ENCODE measurements around the gene PSMD12.
"Not testable (repeated sequence)": the region's sequence is repeated elsewhere in the genome, so short reads cannot be mapped to it uniquely, and the experiment has no call there.

The PSMD12 gene

DNA sequence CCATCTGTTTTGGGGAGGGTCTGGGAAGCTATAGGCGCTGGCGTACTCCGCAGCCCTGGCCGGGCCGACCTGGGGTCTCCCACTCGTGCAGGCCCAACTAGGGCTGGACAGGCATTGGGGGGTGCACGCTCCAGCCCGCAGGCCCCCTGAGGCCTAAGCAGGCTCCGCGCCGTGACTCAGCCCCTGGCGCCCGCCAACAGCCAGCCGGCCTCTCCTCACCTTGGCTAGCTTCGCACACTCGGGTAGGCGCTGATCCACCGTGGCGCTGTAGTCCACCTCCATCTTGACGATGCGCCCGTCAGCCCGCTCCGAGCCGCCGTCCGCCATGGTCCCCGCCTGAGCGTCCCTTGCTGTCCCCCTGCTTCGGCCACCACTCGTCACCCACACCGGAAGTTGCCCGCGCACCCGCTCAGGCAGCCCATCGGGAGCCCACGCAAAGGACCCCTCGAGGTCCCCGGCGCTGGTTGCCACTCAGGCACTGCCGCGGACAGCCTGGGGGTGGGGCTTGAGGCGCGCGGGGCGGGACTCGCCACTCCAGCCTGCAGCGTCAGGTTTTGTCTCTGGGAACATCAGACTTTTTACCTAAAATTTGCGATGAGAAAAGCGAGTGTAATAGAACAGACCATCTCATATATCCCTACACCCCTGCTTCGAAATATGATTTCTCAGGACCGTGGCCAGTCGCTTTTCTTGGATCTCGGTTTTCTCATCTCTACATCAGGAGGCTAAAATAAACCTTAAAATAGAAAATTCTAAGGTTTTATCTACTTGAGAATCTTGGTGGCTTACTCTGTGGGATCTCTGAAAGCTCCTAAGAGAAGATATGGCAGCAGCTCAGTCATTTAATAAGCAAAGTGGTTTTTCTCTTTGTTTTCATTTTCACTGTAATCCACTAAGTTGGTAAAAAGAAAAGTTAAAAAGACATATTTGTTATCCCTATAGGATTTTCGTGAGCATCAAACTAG, at the start of gene PSMD12:
Gene PSMD12, minus strand, starts transcription at position 385 of the 965 bp plus-strand sequence. Its CDS starts 58 bp downstream, at position 327.
- peak; percentile 21 for DNase-seq

DNA sequence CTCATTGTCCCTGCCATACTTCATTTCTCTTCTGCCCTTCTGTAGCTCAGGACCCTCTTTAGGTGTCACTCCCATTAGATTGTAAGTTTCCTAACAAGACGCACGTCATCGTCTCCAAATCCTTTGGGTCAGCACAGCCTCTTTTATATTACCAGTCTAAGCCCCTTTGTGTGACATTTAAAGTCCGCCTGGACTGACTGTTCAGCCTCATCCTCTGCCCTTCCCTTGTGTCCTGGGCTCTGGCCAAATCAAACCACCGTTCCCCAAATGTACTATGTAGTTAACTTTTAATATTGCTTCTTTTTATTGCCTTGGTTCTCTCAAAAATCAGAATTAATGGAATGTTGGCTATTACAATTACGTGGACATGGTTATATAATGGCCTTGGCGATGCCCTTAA, 48.9 kb upstream of the PSMD12 start:
- no peak for DNase-seq

DNA sequence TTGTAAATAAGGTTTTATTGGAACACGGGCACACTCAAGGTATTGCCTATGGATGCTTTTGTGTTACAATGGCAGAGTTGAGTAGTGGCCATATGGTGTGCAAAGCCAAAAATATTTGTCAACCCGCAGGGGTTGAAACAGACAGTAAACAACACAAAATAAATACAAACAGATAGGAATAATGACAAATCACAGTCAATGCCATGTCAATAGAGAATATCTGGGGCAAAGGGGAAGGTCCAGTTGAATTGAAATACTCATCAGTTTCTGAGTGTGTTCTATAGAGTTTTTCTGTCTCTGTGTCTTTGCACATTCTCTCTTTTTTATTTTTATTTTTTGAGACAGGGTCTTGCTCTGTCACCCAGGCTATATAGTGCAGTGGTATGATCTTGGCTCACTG, 48.2 kb upstream of the PSMD12 start:
- DNase-seq = no peak

DNA sequence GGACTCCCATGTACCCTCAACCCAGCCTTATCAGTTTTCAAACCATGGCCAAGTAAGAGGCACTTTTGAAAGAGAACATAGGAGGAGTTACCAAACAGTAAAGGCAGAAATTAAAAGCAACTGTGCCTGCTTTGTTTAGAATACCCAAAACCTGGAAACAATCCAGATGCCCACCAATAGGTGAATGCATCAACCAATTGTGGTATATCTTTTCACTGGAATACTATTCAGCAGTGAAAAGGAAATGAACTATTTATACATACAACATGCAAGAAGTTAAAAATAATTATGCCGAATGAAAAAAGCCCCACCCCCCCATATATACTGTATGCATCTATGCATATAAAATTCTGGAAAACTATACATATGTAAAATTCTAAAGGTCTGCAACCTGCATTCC, 47.8 kb upstream of the PSMD12 start:
- DNase-seq = no peak

DNA sequence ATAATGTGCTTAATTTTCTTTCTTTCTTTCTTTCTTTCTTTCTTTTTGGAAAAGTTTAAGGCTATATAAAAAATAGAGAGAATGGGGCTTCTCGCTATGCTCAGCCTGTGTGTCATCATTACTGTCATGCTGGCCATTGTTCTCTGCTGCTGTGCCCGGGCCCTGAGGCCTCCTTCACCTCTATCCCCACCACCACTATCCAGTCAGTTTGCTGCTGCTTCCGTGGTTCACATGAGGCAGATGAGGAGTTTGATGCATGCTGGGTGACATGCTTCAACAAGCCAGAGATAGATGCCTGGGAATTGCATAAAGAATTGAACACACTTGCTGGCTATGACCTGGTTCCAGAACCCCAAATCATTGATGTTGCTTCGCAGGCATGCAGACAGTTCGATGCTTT, 47.0 kb upstream of the PSMD12 start:
- DNase-seq = no peak

DNA sequence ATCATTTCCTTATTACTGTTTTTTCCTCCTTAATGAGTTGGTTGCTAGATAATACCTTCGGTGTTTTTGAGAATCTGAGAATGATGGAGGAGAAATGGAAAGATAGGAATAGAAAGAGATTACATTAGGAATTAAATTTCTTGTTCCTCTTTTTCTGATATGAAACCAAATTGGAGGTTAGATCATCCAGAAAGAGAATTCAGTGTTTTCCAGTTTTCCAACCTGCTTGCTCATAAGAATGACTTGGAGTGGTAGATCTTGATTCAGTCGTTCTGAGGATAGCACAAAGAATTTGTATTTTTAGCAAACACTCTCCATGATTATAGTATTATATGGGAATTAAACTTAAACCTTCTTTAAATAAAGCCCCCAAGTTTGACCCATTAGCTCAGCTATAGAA, 46.6 kb upstream of the PSMD12 start:
- DNase-seq = no peak

DNA sequence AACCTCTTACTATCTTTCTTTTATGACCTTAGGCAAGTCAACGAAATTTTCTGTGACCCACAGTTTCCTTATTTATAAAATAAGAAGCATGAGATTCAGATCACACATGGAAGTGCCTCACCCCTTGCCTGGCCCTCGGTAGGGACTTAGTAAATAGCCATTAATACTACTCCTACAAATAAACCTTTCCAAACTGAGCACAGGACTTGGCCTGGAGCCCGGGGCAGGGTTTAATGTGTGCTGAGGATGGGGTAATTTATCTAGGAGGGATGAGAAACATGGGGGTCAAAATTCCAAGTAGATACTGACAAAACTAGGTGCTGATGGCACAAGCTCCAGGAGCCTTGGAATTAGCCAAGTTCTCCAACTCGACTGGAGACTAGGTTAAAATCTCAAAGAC, 45.7 kb upstream of the PSMD12 start:
- DNase-seq = no peak

DNA sequence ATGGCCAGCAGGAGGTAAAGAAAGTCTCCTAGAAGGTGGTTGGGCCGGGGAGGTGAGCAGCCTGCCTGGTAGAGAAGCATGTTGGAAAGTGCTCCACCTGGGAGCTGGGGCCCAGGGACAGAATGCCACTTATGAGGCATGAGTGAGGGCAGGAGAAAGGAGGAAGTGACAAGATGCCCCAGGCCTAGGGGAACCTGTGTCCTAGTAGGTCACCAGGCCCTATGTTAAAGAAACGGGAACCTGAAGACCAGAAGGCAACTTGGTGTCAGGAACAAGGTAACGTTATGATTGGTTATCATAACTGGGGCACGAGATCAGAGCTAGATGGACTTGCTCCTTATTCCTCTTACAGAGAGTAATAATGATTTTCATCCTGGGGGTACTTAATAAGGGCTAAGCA, 45.0 kb upstream of the PSMD12 start:
- DNase-seq = no peak

DNA sequence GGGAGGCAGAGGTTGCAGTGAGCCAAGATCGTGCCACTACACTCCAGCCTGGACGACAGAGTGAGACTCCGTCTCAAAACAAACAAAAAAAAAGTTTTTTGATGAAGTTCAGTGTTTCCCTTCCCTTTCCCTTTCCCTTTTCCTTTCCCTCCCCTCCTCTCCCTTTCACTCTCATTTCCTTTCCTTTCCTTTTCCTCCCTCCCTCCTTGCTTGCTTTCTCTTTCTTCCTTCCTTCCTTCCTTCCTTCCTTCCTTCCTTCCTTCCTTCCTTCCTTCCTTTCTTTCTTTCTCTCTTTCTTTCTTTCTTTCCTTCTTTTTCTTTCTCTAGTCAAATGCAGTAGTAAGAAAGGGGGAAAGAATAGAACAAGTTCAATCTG, 42.1 kb upstream of the PSMD12 start:
- DNase-seq = not testable (repeated sequence)

DNA sequence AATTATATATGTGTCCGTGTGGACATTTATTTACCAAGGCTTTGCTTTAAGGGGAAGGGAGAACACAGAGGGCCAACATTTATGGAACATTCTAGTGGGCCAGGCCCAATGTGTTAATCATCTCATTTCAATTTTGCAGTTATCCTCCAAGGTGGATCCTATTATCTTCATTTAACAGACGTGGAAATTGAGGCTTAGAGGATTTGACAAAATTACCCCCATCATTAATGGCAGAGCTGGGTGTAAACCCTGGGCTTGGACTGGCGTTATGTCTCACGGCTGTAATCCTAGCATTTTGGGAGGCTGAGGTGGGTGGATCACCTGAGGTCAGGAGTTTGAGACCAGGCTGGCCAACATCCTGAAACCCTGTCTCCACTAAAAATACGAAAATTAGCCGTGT, 37.1 kb upstream of the PSMD12 start:
- DNase-seq = no peak

DNA sequence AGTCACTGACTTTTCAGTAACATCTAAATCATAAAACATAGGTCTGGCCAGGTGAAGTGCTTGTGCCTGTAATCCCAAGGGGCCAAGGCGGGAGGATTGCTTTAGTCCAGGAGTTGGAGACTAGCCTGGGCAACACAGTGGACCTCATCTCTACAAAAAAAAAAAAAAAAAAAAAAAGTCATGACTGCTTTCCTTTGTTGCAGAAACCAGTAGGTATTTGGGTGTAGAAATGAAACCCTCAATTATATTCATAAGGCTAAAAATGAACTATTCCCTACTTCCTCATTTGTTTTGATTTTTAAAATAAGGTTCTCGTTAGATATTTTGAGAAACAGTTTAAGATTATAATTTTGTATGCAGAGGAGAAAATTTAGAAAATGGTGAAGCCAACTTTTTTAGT, 36.7 kb upstream of the PSMD12 start:
- DNase-seq = no peak

DNA sequence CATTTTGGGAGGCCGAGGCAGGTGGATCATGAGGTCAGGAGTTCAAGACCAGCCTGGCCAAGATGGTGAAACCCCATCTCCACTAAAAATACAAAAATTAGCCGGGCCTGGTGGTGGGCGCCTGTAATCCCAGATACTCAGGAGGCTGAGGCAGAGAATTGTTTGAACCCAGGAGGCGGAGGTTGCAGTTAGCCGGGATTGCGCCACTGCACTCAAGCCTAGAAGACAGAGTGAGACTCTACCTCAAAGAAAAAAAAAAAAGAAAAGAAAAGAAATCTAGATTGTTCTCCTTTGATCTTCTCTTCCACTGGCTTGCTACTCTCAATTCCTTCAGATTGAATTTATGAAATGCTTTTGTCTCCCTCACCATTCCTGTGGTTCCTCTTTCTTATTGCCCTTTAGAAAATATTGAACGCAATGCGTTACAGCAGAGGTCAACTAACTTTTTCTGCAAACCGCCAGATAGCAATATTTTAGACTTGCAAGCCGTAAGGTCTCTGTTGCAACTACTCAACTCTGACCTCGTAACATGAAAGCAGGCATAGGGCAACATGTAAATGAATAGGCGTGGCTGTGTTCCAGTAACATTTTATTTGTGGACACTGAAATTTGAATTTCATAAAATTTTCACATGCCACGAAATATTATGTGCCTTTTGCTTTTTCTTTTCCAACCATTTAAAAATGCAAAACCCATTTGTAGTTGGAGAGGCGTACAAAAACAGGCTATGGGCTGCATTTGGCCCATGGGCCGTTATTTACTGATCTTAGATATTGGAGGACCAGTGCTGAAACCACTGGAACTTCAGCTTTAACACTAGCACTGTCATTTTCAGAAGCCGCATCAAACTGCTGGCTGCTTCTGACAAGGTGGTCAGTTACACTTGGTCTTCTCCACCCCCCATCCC, 35.5 kb upstream of the PSMD12 start:
- DNase-seq = no peak

DNA sequence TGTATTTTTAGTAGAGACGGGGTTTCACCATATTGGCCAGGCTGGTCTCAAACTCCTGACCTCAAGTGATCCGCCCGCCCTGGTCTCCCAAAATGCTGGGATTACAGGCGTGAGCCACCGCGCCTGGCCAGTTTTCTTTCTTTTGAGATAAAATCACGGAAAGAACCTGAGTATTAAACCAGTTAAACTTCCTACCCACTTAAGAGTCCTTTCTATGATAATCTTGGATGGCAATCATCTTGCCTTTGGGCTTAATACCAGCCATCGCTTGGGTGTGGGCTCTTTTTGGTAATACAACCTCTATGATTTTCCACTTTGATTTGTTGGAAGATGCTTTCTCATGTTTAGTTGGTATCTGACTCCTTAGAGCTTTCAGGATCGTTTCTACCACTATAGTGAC, 34.7 kb upstream of the PSMD12 start:
- no peak for DNase-seq

DNA sequence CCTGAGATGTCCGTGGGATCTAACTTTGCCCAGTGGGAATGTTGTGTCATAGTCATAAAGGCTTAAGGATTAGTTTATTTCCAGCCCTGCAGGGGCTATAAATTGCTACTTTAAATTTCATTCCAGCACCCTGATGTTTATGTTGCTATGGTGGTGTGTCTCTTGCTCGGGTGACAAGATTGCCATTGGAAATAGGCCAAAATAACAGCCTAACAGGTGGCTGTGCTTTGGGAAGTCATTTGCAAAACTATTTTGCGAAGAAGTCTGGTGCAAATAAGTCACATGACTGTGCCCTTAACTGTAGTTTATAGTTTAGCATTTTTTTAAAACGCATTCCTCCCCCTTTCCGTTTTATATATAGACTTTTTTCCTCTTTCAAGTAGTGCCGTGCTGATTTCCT, 33.8 kb upstream of the PSMD12 start:
- no peak for DNase-seq

DNA sequence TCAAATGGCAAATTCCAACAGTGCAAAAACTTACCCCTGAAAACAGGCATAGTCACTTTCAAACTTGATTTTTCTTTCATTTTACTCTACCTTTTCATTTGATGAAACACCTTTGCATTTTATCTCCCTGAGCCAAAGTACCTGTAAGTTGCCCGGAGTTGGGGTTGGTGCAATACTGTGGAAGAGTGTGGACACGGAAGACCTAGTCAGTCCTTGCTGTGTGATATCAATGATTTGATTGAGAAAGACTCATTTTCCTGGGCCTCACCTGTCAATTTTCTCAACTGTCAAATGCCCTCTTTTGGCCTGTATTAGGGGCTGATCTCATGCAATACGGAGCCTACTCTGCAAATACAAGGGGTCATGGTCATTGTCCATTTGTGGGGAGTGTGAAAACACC, 33.3 kb upstream of the PSMD12 start:
- DNase-seq = no peak

DNA sequence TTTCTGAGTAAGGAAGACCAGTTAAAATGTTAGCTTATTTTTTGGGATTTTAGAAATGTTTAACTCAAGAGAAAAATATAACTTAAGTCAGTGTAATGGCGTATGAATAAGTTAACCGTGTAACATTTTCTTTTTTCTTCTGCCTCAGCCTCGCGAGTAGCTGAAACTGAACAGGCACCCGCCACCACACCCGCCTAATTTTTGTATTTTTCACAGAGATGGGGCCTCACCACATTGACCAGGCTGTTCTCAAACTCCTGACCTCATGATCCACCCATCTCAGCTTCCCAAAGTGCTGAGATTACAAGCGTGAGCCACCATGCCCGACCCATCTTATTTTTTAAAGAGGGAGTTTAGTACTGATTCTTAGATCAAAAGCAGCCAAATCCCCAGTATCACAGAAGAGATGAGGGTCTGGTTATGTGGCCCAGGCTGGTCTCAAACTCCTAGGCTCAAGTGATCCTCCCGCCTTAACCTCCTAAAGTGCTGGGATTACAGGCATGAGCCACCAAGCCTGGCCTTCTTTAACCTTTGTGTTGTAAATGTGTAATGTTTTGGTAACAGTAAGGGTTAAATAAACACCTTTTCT, 27.5 kb upstream of the PSMD12 start:
- no peak for DNase-seq

DNA sequence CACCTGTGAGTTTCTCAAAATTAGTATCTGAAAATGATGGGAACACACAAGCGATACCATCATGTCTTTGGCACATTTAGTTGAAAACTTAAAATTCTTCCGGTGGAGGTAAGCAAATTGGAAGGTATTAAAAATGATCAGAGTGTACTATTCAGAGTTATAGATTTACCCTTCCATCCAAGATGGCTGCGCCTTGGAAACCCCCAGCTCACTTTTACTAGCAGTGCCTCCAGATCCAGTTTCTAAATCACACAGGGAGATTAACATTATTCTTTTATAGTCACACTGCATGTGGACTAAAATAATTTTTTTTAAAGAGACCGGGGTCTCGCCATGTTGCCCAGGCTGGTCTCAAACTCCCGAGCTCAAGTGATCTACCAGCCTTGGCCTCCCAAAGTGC, 25.7 kb upstream of the PSMD12 start:
- no peak for DNase-seq

DNA sequence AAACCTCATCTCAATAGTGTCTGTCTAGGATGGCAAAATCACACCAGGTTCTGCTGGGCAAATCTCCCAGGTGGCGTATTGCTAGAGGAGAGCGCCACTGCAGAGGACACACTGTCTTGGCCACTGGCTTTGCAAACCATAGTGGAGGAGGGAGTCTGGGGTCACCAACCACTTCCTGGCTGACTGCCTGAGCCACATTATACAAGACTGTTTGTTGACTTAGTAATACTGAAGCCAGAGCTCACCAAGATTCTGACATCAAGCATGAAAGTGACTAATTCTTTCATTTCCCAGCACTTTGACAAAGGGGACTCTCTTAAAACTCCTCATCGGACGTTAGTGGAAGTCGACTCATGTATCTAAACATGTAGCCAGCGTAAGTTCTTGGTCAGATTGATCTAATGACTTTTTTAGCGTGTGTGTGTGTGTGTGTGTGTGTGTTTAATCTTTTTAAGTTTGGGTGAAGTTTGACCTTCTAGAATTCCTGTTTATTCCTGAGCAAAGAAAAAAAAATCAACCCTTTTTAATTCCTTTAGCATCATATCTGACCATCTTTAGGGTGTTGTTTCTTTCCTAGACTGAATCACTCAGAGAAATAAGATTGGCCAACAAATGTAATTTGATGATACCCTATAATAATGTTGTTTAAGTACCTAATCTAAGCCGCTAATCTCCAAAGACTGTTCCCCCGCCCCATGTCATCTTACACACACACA, 24.4 kb upstream of the PSMD12 start:
- DNase-seq = no peak

DNA sequence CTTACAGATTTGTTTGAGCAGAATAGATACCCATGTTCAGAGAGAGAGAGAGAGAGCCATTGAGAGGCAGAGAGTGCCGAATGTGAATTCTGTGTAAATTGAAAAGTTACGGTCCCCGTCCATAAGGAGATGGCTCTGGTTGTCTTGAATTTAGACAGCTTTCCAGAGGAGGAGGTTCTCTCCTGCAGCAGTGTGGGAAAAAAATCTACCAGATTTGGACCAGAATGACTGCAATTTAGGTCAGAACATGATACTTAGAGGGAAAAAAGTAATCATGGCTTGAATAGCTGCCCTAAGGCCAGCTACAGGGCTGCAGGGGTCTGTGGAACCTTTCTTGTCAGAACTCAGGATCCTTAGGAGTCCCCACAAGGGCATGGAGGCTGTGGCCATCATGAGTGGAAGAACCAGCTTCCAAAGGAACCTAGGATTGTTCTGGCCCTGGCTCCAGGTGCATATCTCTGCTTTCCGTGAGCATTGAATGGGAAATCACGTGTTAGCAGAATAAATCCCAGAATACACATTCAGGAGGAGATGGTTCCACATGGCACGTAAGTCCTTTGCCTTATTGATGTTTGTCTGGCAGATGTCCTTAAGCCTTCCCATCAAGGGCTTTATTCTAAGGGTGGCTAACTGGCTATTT, 23.7 kb upstream of the PSMD12 start:
- no peak for DNase-seq

DNA sequence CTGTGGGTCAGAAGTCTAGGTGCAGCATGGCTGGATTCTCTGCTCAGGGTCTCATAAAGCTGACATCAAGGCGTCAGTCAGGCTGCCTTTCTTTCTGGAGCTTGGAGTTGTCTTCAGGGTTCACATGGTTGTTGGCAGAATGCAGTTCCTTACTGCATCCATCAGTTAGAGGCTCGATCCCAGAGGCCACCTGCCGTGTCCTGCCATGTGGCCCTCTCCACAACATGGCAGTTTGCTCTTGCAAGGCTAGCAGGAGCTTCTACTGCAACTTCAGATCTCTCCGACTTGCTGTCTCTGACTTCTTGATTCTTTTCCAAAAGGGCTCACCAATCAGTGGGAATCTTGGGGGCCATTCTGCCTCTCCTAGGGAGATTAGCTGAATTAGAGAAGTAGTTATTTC, 22.6 kb upstream of the PSMD12 start:
- DNase-seq = no peak

DNA sequence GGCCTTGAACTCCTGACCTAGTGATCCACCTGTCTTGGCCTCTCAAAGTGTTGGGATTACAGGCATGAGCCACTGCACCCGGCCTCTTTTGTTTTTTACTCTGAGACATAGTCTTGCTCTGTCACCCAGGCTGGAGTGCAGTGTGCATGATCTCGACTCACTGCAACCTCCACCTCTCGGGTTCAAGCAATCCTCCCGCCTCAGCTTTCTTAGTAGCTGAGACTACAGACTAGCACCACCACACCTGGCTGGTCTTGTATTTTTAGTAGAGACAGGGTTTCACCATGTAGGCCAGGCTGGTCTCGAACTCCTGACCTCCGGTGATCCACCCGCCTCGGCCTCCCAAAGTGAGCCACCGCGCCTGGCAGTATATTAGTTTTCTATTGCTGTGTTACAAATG, 22.2 kb upstream of the PSMD12 start:
- DNase-seq = not testable (repeated sequence)

DNA sequence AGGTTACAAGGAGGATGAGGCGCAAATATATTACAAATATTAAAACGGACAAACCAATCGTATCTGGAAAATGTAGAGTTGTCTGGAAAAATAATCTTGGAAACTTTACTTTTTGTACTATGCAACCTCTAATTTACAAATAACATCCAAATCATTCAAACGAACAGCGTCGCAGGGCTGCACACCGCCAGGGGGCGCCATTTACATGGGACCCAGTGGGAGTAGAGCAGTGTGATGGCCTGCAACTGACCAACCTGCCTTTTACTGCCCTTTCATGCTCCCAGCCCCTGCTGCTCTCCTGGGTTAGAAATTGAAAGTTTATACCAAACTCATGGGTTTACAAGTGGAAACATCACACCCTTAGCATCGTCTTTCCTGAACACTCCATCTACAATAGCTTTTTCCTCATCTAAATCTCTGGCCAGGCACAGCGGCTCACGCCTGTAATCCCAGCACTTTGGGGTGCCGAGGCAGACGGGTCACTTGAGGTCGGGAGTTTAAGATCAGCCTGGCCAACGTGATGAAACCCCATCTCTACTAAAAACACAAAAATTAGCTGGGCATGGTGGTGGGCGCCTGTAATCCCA, 20.7 kb upstream of the PSMD12 start:
- no peak for DNase-seq

Measured in NCI-H187 treated with DMSO at 0.1 percent for 48 hours (cell line).